ENCODE measurements around the gene AOC3. TPM values are rescaled to one million over a fixed set of nuclear protein-coding genes. Genes with fewer than 3 reads are reported as not detected.

Gene AOC3
- total RNA-seq, 1 experiment from 2014 or later = 2.8 TPM

- H3T11ph ChIP-seq (ENCODE audit: low read length) = no peak overlapping the region
- H2BK120ac ChIP-seq (ENCODE audit: low read depth, low read length, poor library complexity, severe bottlenecking) = no peak overlapping the region
- H3K18ac ChIP-seq (ENCODE audit: insufficient read length, low read depth, low read length) = no peak overlapping the region
- no peak overlapping the region for H2AK5ac ChIP-seq (ENCODE audit: insufficient read length, low read length)
- no peak overlapping the region for H3K14ac ChIP-seq (ENCODE audit: insufficient read depth, low read length)
- H3K27me3 ChIP-seq (ENCODE audit: insufficient read depth, low read length) = no peaks in the 10 kb centered on the region
- no peak overlapping the region for H2AFZ ChIP-seq (ENCODE audit: low read length)
- no peak overlapping the region for H3K4ac ChIP-seq (ENCODE audit: low read depth, low read length)
- Mint-ChIP-seq H3K9me3 (no peaks in the 10 kb centered on the region; a peak in 1 of 5 replicates), H3K27ac (no peak overlapping the region), H3K4me3 (no peak overlapping the region), H3K4me1 (peaks cover 14 to 17% of the 10 kb centered on the region in 2 experiments), H3K27me3 (ENCODE audit: low read depth) (no peaks in the 10 kb centered on the region; the same call in 1 of the 2 replicates), H3K36me3 (ENCODE audit: insufficient read depth in 1 of 3, low read depth in 3 of 3) (peaks cover 39 to 67% (median 58%) of the 10 kb centered on the region in 3 experiments)
- H3K9ac ChIP-seq (ENCODE audit: extremely low read depth, insufficient read length, low read length) = no peak overlapping the region
- no CpG with 5 or more reads among the region's 6 CpGs for WGBS (ENCODE audit: extremely low coverage, insufficient read length, low lambda C conversion rate)
- H3K23me2 ChIP-seq (ENCODE audit: insufficient read length, low read depth, low read length, poor library complexity, severe bottlenecking) = peaks cover 9% of the 10 kb centered on the region
- no peak for DNase-seq
- no peaks in the 10 kb centered on the region for H3K9me3 ChIP-seq (ENCODE audit: control insufficient read depth, low read depth, low read length)
- TF ChIP-seq CTCF (conservative IDR thresholded peaks at IDR 0.05) = no peak
- peaks cover 3% of the 10 kb centered on the region for H3K79me1 ChIP-seq (ENCODE audit: insufficient read depth, low read depth, low read length, poor library complexity, severe bottlenecking)
- H2BK12ac ChIP-seq (ENCODE audit: insufficient read length, low read depth, low read length) = no peak overlapping the region
- no peaks in the 10 kb centered on the region for H4K20me1 ChIP-seq (ENCODE audit: control insufficient read depth, insufficient read depth, insufficient read length)
- no peak overlapping the region for H4K8ac ChIP-seq (replicated peaks; ENCODE audit: insufficient read length, low read depth, low read length)
- H3K4me1 ChIP-seq (ENCODE audit: insufficient read depth, low read length) = no peaks in the 10 kb centered on the region
- H2BK20ac ChIP-seq (ENCODE audit: low read depth, low read length, poor library complexity, severe bottlenecking) = no peak overlapping the region
- no peak overlapping the region for H3K4me2 ChIP-seq (ENCODE audit: insufficient read depth, insufficient read length, low read length)
- no peak overlapping the region for H3K56ac ChIP-seq (ENCODE audit: insufficient read length, low read depth, low read length)
- H2BK5ac ChIP-seq (ENCODE audit: insufficient read length, low read length) = no peak overlapping the region
- no peak overlapping the region for H2BK15ac ChIP-seq (ENCODE audit: low read depth, low read length)
- no peak overlapping the region for H3K23ac ChIP-seq (ENCODE audit: insufficient read length, low read depth, low read length)
- no peak overlapping the region for H3K27ac ChIP-seq (ENCODE audit: insufficient read length, low read depth, low read length)
- no peak overlapping the region for H4K91ac ChIP-seq (ENCODE audit: insufficient read length, low read depth, low read length)
- no peak overlapping the region for H4K5ac ChIP-seq (ENCODE audit: insufficient read length, low read depth, low read length)
- peaks cover 5% of the 10 kb centered on the region; the same call in 1 of the 2 replicates for H3K79me2 ChIP-seq (ENCODE audit: insufficient read depth, low read length)
Observed at GRCh38 chr17:42835732-42836131, 15.3 kb upstream of the AOC3 start.

Measured in H9 (cell line).